Activated CD4-positive, alpha-beta T cell treated with anti-CD3 and anti-CD28 coated beads, Interleukin-2, amount 10 ng/mL, durations not matched to agents 24 days and 14 days (primary cell): ENCODE data around the gene PACSIN2. TPM values are rescaled to one million over a fixed set of nuclear protein-coding genes. Genes with fewer than 3 reads are reported as not detected.

Experiments
- DNase-seq: peaks from one replicate; pipeline ENCODE4 v3.0.0; 2022
- H3K27ac Mint-ChIP-seq: one replicate; pipeline ENCODE4 v1.8.0; 2022; ENCODE audit warnings: mild to moderate bottlenecking, mixed read lengths
- H3K27me3 Mint-ChIP-seq: one replicate; pipeline ENCODE4 v1.8.0; 2022; ENCODE audit warnings: mixed read lengths
- H3K36me3 Mint-ChIP-seq: one replicate; pipeline ENCODE4 v1.8.0; 2022; ENCODE audit warnings: low read depth, mild to moderate bottlenecking, mixed read lengths
- H3K4me1 Mint-ChIP-seq: one replicate; pipeline ENCODE4 v1.8.0; 2021; ENCODE audit warnings: mixed read lengths
- H3K4me3 Mint-ChIP-seq: one replicate; pipeline ENCODE4 v1.8.0; 2022; ENCODE audit warnings: mild to moderate bottlenecking, moderate library complexity, mixed read lengths
- H3K9me3 Mint-ChIP-seq: one replicate; pipeline ENCODE4 v1.8.0; 2021; ENCODE audit warnings: mixed read lengths
- intact Hi-C: fragments of 100-400 bp; cut with micrococcal nuclease; formaldehyde crosslinking; loops from one replicate; pipeline ENCODE4 v1.15.1; 2023
- total RNA-seq: library from RNA; stranded (reverse); gene quantifications from 2 replicates; pipeline ENCODE4 v1.2.3, GENCODE V29; 2022

The PACSIN2 gene
- total RNA-seq, 1 donor from 2014 or later: 32.5 TPM

DNA sequence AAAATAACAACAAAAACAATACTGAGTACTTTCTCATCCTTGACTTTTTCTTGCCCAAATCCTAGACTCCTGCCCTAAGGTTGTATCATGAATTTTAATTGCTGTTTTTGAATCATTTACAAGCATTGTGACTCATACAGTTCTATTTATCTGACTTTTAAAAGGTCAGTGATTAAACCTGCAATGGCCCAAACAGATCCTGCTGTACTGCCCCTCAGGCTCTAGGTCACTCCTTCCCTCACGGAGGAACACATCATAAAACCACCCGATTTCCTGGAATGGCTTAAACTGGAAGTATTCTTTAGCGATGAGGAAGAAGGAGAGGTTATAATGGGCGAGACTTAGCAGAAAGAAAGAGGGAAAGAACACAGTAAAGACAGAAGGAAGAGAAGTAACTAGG, 170.2 kb downstream of the PACSIN2 start:
- Mint-ChIP-seq H3K27me3 (no peaks in the 10 kb centered on the region), H3K36me3 (peaks cover 43% of the 10 kb centered on the region), H3K27ac (no peak overlapping the region)

GRCh38 chr22:42842658-42843370, 172.1 kb downstream of the PACSIN2 start:
- Mint-ChIP-seq H3K36me3 (peaks cover 45% of the 10 kb centered on the region), H3K27me3 (no peaks in the 10 kb centered on the region), H3K9me3 (no peaks in the 10 kb centered on the region), H3K4me3 (no peak overlapping the region), H3K4me1 (peaks cover 19% of the 10 kb centered on the region), H3K27ac (no peak overlapping the region)
- intact Hi-C loops: loop anchor here (10.0 kb wide), 1 partner anchor 188 kb away; no protein-coding TSS in a partner anchor
- no peak for DNase-seq

More for the DNA sequence above, 170.2 kb downstream of the PACSIN2 start:
- intact Hi-C loops: loop anchor here (10.0 kb wide), 1 partner anchor 190 kb away; no protein-coding TSS in a partner anchor
- no peaks in the 10 kb centered on the region for H3K9me3 Mint-ChIP-seq
- H3K4me1 Mint-ChIP-seq: peaks cover 19% of the 10 kb centered on the region
- no peak overlapping the region for H3K4me3 Mint-ChIP-seq
- DNase-seq: no peak

DNA sequence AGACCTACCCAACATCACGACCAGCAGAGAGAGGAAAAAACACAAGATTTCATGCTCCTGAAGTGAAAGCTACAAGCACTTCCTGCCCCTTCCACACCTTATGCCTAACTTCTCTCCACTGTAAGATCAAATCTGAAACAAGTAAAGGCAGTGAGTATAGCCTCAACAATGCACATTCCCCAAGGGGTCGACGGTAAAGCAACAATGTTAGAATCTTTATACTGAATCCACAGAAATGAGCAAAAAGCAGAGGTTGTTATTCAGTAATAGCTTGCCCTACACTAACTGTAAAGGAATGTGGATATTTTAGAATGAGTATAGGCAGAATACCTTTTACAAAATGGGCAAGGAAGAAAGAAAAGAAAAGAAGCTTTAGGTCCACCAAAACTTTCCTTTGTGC, 173.5 kb downstream of the PACSIN2 start:
- H3K9me3 Mint-ChIP-seq: no peaks in the 10 kb centered on the region
- no peak for DNase-seq
- peaks cover 19% of the 10 kb centered on the region for H3K4me1 Mint-ChIP-seq
- peaks cover 43% of the 10 kb centered on the region for H3K36me3 Mint-ChIP-seq
- H3K27me3 Mint-ChIP-seq: no peaks in the 10 kb centered on the region
- no peak overlapping the region for H3K4me3 Mint-ChIP-seq
- intact Hi-C loops: loop anchor here (10.0 kb wide), 1 partner anchor 187 kb away; no protein-coding TSS in a partner anchor
- no peak overlapping the region for H3K27ac Mint-ChIP-seq

DNA sequence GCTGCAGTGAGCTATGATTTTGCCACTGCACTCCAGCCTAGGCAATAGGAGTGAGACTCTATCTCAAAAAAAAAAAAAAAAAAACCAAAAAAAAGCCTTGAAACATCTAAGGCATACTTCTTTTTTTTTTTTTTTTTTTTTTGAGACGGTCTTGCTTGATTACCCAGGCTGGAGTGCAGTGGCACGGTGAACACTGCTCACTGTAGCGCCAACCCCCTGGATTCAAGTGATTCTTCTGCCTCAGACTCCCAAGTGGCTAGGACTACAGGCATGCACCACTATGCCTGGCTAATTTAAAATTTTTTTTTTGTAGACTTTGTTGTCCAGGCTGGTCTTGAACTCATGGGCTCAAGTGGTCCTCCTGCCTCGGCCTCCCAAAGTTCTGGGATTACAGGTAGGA, 177.4 kb downstream of the PACSIN2 start:
- Mint-ChIP-seq H3K9me3 (no peaks in the 10 kb centered on the region), H3K36me3 (peaks cover 36% of the 10 kb centered on the region), H3K27ac (no peak overlapping the region), H3K4me1 (peaks cover 8% of the 10 kb centered on the region), H3K27me3 (no peaks in the 10 kb centered on the region), H3K4me3 (no peak overlapping the region)
- DNase-seq: no peak
- intact Hi-C loops: no loop called here

- H3K9me3 Mint-ChIP-seq: no peaks in the 10 kb centered on the region
- DNase-seq: no peak
- no peak overlapping the region for H3K4me3 Mint-ChIP-seq
- H3K36me3 Mint-ChIP-seq: peaks cover 36% of the 10 kb centered on the region
- intact Hi-C loops: no loop called here
- no peaks in the 10 kb centered on the region for H3K27me3 Mint-ChIP-seq
- H3K27ac Mint-ChIP-seq: no peak overlapping the region
- H3K4me1 Mint-ChIP-seq: peaks cover 2% of the 10 kb centered on the region
Measured at GRCh38 chr22:42836026-42836425, 178.9 kb downstream of the PACSIN2 start.

- no peaks in the 10 kb centered on the region for H3K27me3 Mint-ChIP-seq
- H3K36me3 Mint-ChIP-seq: peaks cover 34% of the 10 kb centered on the region
- H3K4me1 Mint-ChIP-seq: no peaks in the 10 kb centered on the region
- intact Hi-C loops: no loop called here
- no peak for DNase-seq
- H3K4me3 Mint-ChIP-seq: no peak overlapping the region
- H3K9me3 Mint-ChIP-seq: no peaks in the 10 kb centered on the region
- no peak overlapping the region for H3K27ac Mint-ChIP-seq
Measured at GRCh38 chr22:42834177-42834949, 180.6 kb downstream of the PACSIN2 start.

DNA sequence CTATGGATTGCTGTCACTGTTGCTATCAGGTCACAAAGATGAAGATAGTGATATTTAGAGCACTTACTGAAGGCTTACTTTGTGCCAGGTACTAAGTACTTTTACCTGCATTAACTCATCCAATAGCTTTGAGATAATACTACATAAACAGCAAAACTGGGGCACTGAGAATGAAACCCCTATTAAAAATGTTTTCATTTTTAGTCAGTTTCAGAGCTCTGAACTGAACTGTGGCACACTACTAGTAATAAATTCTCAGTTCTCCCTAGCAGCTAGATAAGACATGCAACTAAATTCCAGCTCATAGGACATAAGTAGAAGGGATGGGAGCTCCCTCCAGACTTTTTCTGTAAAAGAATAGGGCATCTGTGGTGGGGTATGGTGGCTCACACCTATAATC, 181.8 kb downstream of the PACSIN2 start:
- Mint-ChIP-seq H3K9me3 (no peaks in the 10 kb centered on the region), H3K27ac (no peak overlapping the region), H3K27me3 (no peaks in the 10 kb centered on the region), H3K4me3 (no peak overlapping the region), H3K4me1 (peaks cover 4% of the 10 kb centered on the region), H3K36me3 (peaks cover 38% of the 10 kb centered on the region)
- intact Hi-C loops: no loop called here
- no peak for DNase-seq

GRCh38 chr22:42831712-42832111, 183.2 kb downstream of the PACSIN2 start:
- H3K36me3 Mint-ChIP-seq: peaks cover 39% of the 10 kb centered on the region
- intact Hi-C loops: no loop called here

DNA sequence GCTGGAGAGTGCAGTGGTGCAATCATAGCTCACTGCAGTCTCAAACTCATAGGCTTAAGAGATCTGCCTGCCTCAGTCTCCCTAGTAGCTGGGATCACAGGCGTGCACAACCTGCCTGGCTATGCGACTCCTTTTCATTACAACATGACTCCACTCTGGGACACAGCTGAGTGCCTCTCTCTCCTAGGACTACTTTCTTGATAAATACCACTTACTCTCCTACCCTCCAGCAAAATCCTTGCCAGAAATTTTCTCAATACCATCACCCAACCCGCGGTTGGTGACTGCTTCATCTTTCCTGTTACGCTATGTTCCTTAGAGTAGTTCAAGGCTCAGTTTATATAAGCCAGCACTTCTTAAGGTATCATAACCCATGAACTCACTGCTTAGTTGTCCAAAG, 184.8 kb downstream of the PACSIN2 start:
- intact Hi-C loops: no loop called here
- H3K36me3 Mint-ChIP-seq: peaks cover 35% of the 10 kb centered on the region
- peaks cover 4% of the 10 kb centered on the region for H3K4me1 Mint-ChIP-seq
- H3K9me3 Mint-ChIP-seq: no peaks in the 10 kb centered on the region
- DNase-seq: no peak
- no peak overlapping the region for H3K27ac Mint-ChIP-seq
- no peaks in the 10 kb centered on the region for H3K27me3 Mint-ChIP-seq
- no peak overlapping the region for H3K4me3 Mint-ChIP-seq

More at GRCh38 chr22:42831712-42832111, 183.2 kb downstream of the PACSIN2 start:
- no peak overlapping the region for H3K27ac Mint-ChIP-seq
- H3K9me3 Mint-ChIP-seq: no peaks in the 10 kb centered on the region
- DNase-seq: no peak
- no peaks in the 10 kb centered on the region for H3K27me3 Mint-ChIP-seq
- peaks cover 4% of the 10 kb centered on the region for H3K4me1 Mint-ChIP-seq
- H3K4me3 Mint-ChIP-seq: no peak overlapping the region

DNA sequence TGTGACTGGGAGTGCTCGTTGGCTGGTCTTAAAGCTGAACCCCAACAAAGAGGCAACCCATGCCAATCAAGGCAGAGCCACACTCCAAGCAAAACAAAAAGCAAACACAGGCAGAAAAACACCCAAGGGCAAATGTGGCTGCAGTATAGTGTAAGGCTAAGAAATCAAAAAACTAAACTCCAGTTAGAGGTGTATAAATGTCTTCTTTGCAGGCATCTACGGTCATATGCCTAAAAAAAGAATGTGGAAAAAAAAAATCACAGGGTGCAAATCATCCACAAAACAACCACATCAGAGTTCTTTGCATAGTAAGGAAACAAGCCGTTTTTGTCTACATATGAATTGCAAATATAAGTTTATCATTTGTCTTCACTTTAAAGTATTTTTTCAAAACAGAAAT, 185.6 kb downstream of the PACSIN2 start:
- Mint-ChIP-seq H3K4me1 (peaks cover 4% of the 10 kb centered on the region), H3K36me3 (peaks cover 32% of the 10 kb centered on the region), H3K27me3 (no peaks in the 10 kb centered on the region), H3K27ac (no peak overlapping the region), H3K9me3 (no peaks in the 10 kb centered on the region), H3K4me3 (no peak overlapping the region)
- DNase-seq: no peak
- intact Hi-C loops: no loop called here

GRCh38 chr22:42825796-42826195, 189.2 kb downstream of the PACSIN2 start:
- no peak overlapping the region for H3K27ac Mint-ChIP-seq
- peaks cover 31% of the 10 kb centered on the region for H3K36me3 Mint-ChIP-seq
- H3K4me1 Mint-ChIP-seq: peaks cover 4% of the 10 kb centered on the region
- intact Hi-C loops: no loop called here
- H3K4me3 Mint-ChIP-seq: no peak overlapping the region
- H3K27me3 Mint-ChIP-seq: no peaks in the 10 kb centered on the region
- no peaks in the 10 kb centered on the region for H3K9me3 Mint-ChIP-seq
- no peak for DNase-seq

GRCh38 chr22:42821386-42821785, 193.6 kb downstream of the PACSIN2 start:
- H3K4me3 Mint-ChIP-seq: no peak overlapping the region
- no peak overlapping the region for H3K27ac Mint-ChIP-seq
- peaks cover 4% of the 10 kb centered on the region for H3K4me1 Mint-ChIP-seq
- DNase-seq: no peak
- H3K27me3 Mint-ChIP-seq: no peaks in the 10 kb centered on the region
- no peaks in the 10 kb centered on the region for H3K9me3 Mint-ChIP-seq
- intact Hi-C loops: loop anchor here (5.0 kb wide), 1 partner anchor 39 kb away; no protein-coding TSS in a partner anchor
- peaks cover 23% of the 10 kb centered on the region for H3K36me3 Mint-ChIP-seq

DNA sequence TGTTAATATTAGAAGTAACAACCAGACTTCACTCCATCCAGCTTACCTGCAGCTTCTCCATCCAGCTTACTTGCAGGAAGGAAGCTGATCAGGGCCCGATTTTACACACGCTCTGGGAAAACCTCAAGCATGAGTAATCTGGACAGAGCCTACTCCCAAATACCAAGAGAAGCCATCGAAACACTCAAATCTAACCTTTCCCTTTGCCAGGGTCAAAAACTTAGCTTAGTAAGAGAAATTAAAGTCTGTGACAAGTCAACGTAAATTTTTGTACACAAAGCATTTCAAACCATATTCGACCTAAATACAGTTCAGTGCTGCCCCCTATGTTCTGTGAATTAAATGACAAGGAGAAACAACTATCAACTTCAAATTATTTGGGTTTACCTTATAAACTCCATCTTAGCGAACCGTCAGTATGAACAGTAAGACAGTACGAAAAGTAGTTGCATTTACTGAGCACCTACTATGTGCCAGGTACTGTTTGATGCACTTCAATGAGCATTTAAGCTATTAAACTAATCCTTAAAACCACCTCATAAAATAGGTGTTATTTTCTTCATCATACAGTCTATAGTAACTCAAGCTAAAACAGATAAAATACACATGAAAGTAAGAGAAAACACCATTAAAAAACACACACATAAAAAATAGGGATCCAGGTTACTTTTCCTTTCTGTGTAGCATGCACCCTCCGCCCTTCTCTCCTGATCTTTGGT, 194.7 kb downstream of the PACSIN2 start:
- H3K9me3 Mint-ChIP-seq: no peaks in the 10 kb centered on the region
- H3K27ac Mint-ChIP-seq: no peak overlapping the region
- H3K36me3 Mint-ChIP-seq: peaks cover 24% of the 10 kb centered on the region
- intact Hi-C loops: loop anchor here (5.0 kb wide), 1 partner anchor 38 kb away; no protein-coding TSS in a partner anchor
- H3K4me1 Mint-ChIP-seq: peaks cover 4% of the 10 kb centered on the region
- H3K4me3 Mint-ChIP-seq: no peak overlapping the region
- H3K27me3 Mint-ChIP-seq: no peaks in the 10 kb centered on the region
- DNase-seq: no peak
